ENCODE data around the gene GDPD1.

The GDPD1 gene

DNA sequence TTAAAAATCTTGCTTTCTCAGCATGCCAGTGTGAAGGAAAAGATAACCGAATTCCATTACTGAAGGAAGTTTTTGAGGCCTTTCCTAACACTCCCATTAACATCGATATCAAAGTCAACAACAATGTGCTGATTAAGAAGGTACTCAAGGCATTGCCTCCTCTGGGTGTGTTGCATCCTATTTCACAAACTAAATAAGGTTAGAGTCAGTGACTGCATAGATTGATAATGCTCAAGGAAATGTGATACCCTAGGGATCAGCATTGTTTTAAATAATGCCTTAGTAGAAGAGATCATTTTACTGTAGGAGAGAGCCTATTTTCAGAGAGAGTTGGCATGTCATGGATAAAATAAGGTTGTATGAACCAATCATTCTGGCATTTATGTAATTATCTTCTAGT lies 36.8 kb downstream of the GDPD1 start:
- TF ChIP-seq, protein P1, sequence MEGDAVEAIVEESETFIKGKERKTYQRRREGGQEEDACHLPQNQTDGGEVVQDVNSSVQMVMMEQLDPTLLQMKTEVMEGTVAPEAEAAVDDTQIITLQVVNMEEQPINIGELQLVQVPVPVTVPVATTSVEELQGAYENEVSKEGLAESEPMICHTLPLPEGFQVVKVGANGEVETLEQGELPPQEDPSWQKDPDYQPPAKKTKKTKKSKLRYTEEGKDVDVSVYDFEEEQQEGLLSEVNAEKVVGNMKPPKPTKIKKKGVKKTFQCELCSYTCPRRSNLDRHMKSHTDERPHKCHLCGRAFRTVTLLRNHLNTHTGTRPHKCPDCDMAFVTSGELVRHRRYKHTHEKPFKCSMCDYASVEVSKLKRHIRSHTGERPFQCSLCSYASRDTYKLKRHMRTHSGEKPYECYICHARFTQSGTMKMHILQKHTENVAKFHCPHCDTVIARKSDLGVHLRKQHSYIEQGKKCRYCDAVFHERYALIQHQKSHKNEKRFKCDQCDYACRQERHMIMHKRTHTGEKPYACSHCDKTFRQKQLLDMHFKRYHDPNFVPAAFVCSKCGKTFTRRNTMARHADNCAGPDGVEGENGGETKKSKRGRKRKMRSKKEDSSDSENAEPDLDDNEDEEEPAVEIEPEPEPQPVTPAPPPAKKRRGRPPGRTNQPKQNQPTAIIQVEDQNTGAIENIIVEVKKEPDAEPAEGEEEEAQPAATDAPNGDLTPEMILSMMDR (IDR thresholded peaks at IDR 0.05; ENCODE audit: low read depth, low read length): no peak
- TF ChIP-seq EZH2phosphoT487 (IDR thresholded peaks at IDR 0.05; ENCODE audit: low read depth): no peak
- Histone ChIP-seq H3K36me3 (replicated peaks; ENCODE audit: low read depth, low read length) (no peaks in the 10 kb centered on the region), H2AFZ (ENCODE audit: low read depth, low read length) (no peak overlapping the region), H3K27me3 (ENCODE audit: low read depth, low read length) (no peaks in the 10 kb centered on the region), H3K27ac (ENCODE audit: low read length) (no peak overlapping the region), H3K9me3 (ENCODE audit: insufficient read depth, low read length) (no peaks in the 10 kb centered on the region), H3K9ac (ENCODE audit: low read length) (no peak overlapping the region), H3K79me2 (ENCODE audit: low read length) (no peaks in the 10 kb centered on the region), H3K4me3 (ENCODE audit: low read length) (no peak overlapping the region), H3K4me2 (ENCODE audit: low read length) (no peak overlapping the region), H4K20me1 (ENCODE audit: insufficient read depth, low read length) (no peaks in the 10 kb centered on the region), H3K4me1 (ENCODE audit: low read length) (no peaks in the 10 kb centered on the region)

DNA sequence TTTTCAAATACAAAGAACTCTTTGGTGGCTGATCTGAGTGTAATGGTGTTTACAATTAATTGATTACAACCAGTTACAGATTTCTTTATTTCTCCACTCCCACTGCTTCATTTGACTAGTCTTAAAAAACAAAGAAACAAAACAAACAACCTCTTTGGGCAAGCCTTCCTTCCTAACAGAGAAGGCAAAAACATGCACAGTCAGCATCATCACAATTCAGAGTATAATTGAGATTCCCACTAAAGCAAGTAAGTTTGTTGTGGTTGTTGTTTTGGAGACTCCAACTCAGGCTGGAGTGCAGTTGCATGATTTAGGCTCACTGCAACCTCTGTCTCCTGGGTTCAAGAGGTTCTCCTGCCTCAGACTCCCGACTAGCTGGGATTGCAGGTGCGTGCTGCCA lies 40.4 kb downstream of the GDPD1 start:
- H4K20me1 ChIP-seq (ENCODE audit: insufficient read depth, low read length): no peaks in the 10 kb centered on the region
- no peaks in the 10 kb centered on the region for H3K4me1 ChIP-seq (ENCODE audit: low read length)
- no peaks in the 10 kb centered on the region for H3K9me3 ChIP-seq (ENCODE audit: insufficient read depth, low read length)
- H3K9ac ChIP-seq (ENCODE audit: low read length): no peak overlapping the region
- H3K4me2 ChIP-seq (ENCODE audit: low read length): no peak overlapping the region
- H3K27ac ChIP-seq (ENCODE audit: low read length): no peak overlapping the region
- H3K27me3 ChIP-seq (ENCODE audit: low read depth, low read length): no peaks in the 10 kb centered on the region
- no peaks in the 10 kb centered on the region for H3K36me3 ChIP-seq (replicated peaks; ENCODE audit: low read depth, low read length)
- H3K79me2 ChIP-seq (ENCODE audit: low read length): no peaks in the 10 kb centered on the region
- TF ChIP-seq EZH2phosphoT487 (IDR thresholded peaks at IDR 0.05; ENCODE audit: low read depth): no peak
- TF ChIP-seq, protein P1 (IDR thresholded peaks at IDR 0.05; ENCODE audit: low read depth, low read length): no peak
- H3K4me3 ChIP-seq (ENCODE audit: low read length): no peak overlapping the region
- no peak overlapping the region for H2AFZ ChIP-seq (ENCODE audit: low read depth, low read length)

DNA sequence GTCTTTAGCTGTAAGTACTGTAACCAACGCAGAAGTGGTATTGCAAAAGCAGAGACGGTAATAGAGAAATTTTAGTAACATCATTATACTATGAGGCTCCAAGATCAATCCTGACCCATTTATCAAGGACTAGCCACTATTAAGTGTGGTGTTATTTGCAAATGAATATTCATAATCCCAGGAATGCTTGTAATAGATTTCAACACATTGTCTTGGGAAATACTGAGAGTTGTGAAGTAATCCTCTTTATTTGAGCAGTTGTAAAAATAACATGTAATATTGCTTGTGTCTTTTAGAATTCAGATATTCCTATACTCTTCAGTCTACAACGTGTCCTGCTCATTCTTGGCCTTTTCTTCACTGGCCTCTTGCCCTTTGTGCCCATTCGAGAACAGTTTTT lies 46.4 kb downstream of the GDPD1 start:
- no peaks in the 10 kb centered on the region for H3K9me3 ChIP-seq (ENCODE audit: insufficient read depth, low read length)
- H3K4me3 ChIP-seq (ENCODE audit: low read length): no peak overlapping the region
- no peaks in the 10 kb centered on the region for H3K36me3 ChIP-seq (replicated peaks; ENCODE audit: low read depth, low read length)
- no peaks in the 10 kb centered on the region for H3K27me3 ChIP-seq (ENCODE audit: low read depth, low read length)
- no peak overlapping the region for H2AFZ ChIP-seq (ENCODE audit: low read depth, low read length)
- peaks cover 8% of the 10 kb centered on the region for H3K4me1 ChIP-seq (ENCODE audit: low read length)
- no peak overlapping the region for H3K9ac ChIP-seq (ENCODE audit: low read length)
- no peaks in the 10 kb centered on the region for H3K79me2 ChIP-seq (ENCODE audit: low read length)
- no peaks in the 10 kb centered on the region for H4K20me1 ChIP-seq (ENCODE audit: insufficient read depth, low read length)
- H3K4me2 ChIP-seq (ENCODE audit: low read length): no peak overlapping the region
- H3K27ac ChIP-seq (ENCODE audit: low read length): no peak overlapping the region
- TF ChIP-seq EZH2phosphoT487 (IDR thresholded peaks at IDR 0.05; ENCODE audit: low read depth): no peak
- TF ChIP-seq, protein P1 (IDR thresholded peaks at IDR 0.05; ENCODE audit: low read depth, low read length): no peak

DNA sequence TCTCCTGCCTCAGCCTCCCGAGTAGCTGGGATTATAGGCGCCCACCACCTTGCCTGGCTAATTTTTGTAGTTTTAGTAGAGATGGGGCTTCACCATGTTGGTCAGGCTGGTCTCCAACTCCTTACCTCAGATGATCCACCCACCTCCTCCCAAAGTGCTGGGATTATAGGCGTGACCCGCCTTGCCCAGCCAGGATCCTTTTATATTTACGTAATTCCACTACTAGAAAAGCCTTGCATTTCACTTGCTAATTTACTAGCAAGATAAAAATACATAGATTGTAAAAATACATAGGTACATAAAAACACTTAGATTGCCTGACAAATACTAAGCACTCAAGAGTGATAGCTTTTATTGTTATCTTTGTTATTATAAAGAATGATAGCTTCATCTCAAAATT lies 47.5 kb downstream of the GDPD1 start:
- no peaks in the 10 kb centered on the region for H3K36me3 ChIP-seq (replicated peaks; ENCODE audit: low read depth, low read length)
- no peaks in the 10 kb centered on the region for H3K9me3 ChIP-seq (ENCODE audit: insufficient read depth, low read length)
- H3K27me3 ChIP-seq (ENCODE audit: low read depth, low read length): no peaks in the 10 kb centered on the region
- no peak overlapping the region for H3K9ac ChIP-seq (ENCODE audit: low read length)
- no peaks in the 10 kb centered on the region for H4K20me1 ChIP-seq (ENCODE audit: insufficient read depth, low read length)
- H3K27ac ChIP-seq (ENCODE audit: low read length): no peak overlapping the region
- no peak overlapping the region for H3K4me3 ChIP-seq (ENCODE audit: low read length)
- no peaks in the 10 kb centered on the region for H3K79me2 ChIP-seq (ENCODE audit: low read length)
- H2AFZ ChIP-seq (ENCODE audit: low read depth, low read length): no peak overlapping the region
- TF ChIP-seq, protein P1 (IDR thresholded peaks at IDR 0.05; ENCODE audit: low read depth, low read length): no peak
- no peak for TF ChIP-seq EZH2phosphoT487 (IDR thresholded peaks at IDR 0.05; ENCODE audit: low read depth)
- H3K4me2 ChIP-seq (ENCODE audit: low read length): no peak overlapping the region
- peaks cover 8% of the 10 kb centered on the region for H3K4me1 ChIP-seq (ENCODE audit: low read length)

Data from OCI-LY3 (cell line).